DOHH2 (cell line): ENCODE measurements around the gene FAM53A.

Source experiments
- CTCF ChIP-seq: fragments of 200-600 bp; sonication (generic); IDR thresholded peaks from one replicate; pipeline ENCODE4 v1.5.1; 2014; ENCODE audit warnings: antibody characterized with exemption, mild to moderate bottlenecking, low read depth, low read length; ENCODE audit not compliant: poor library complexity, severe bottlenecking
- EZH2phosphoT487 ChIP-seq: fragments of 200-600 bp; sonication (generic); IDR thresholded peaks from 2 replicates; pipeline ENCODE4 v1.6.1; 2017; ENCODE audit warnings: borderline replicate concordance, mild to moderate bottlenecking, antibody characterized with exemption, low read length, moderate library complexity, mixed read lengths

GRCh38 chr4:1608821-1609500 lies 75.2 kb downstream of the FAM53A start:
- TF ChIP-seq CTCF (no peak), EZH2phosphoT487 (no peak)
